Stimulated activated CD4-positive, alpha-beta T cell treated with anti-CD3 and anti-CD28 coated beads, Interleukin-4, amount 100 ng/mL, for 24 hours (primary cell): ENCODE measurements around the gene TBRG4.
"Not testable (repeated sequence)": the region's sequence is repeated elsewhere in the genome, so short reads cannot be mapped to it uniquely, and the experiment has no call there.

Source experiments
- DNase-seq: peaks from one replicate; pipeline ENCODE4 v3.0.0-alpha.2; 2020

Gene TBRG4

GRCh38 chr7:45114926-45115325 lies 3.4 kb upstream of the TBRG4 start:
- DNase-seq = no peak

GRCh38 chr7:45114257-45114656 lies 2.8 kb upstream of the TBRG4 start:
- not testable (repeated sequence) for DNase-seq

- no peak for DNase-seq
These were observed 1.2 kb upstream of the TBRG4 start for GRCh38 chr7:45112648-45113047.

- DNase-seq = no peak
These were observed 2.6 kb downstream of the TBRG4 start for GRCh38 chr7:45108863-45109262.

- DNase-seq = no peak
These were observed 4.1 kb downstream of the TBRG4 start for GRCh38 chr7:45107356-45107755.

- no peak for DNase-seq
These were observed 4.7 kb downstream of the TBRG4 start for GRCh38 chr7:45106820-45107219.

- DNase-seq = no peak
These were observed 5.8 kb downstream of the TBRG4 start for GRCh38 chr7:45105588-45106188.

- no peak for DNase-seq
These were observed 6.5 kb downstream of the TBRG4 start for GRCh38 chr7:45104844-45105587.

GRCh38 chr7:45103958-45104843 lies 7.3 kb downstream of the TBRG4 start:
- DNase-seq = no peak

- DNase-seq = no peak
These were observed 8.4 kb downstream of the TBRG4 start for GRCh38 chr7:45102785-45103712.

GRCh38 chr7:45101748-45102147 lies 9.7 kb downstream of the TBRG4 start:
- no peak for DNase-seq

GRCh38 chr7:45100761-45101480 lies 10.6 kb downstream of the TBRG4 start:
- no peak for DNase-seq

- DNase-seq = no peak
These were observed 11.4 kb downstream of the TBRG4 start for GRCh38 chr7:45099891-45100760.

GRCh38 chr7:45098983-45099839 lies 12.3 kb downstream of the TBRG4 start:
- DNase-seq = no peak

- no peak for DNase-seq
These were observed 18.6 kb downstream of the TBRG4 start for GRCh38 chr7:45092931-45093235.

GRCh38 chr7:45092100-45092930 lies 19.2 kb downstream of the TBRG4 start:
- no peak for DNase-seq

- DNase-seq = peak; percentile 66
These were observed 22.1 kb downstream of the TBRG4 start for GRCh38 chr7:45089341-45089891.

GRCh38 chr7:45088821-45089340 lies 22.6 kb downstream of the TBRG4 start, which contains the start of gene NACAD:
TSS of gene NACAD (minus strand) at chr7:45088969. CDS start at chr7:45088894, 75 bp downstream.
- DNase-seq = no peak
